GM19023 (cell line): ENCODE results near the gene GPC1.

Experiments
- ATAC-seq: cut with Tn5 transposase; IDR thresholded peaks from one replicate; pipeline ENCODE4 v1.9.1; 2021; ENCODE audit warnings: mild to moderate bottlenecking, moderate library complexity; ENCODE audit not compliant: unreplicated experiment

The GPC1 gene

GRCh38 chr2:240396623-240397541 is 38.6 kb upstream of the GPC1 start:
- ATAC-seq, result no peak

GRCh38 chr2:240397542-240397916 is 37.9 kb upstream of the GPC1 start:
- no peak for ATAC-seq

GRCh38 chr2:240397924-240398645 is 37.4 kb upstream of the GPC1 start:
- no peak for ATAC-seq

- no peak for ATAC-seq
Observed at GRCh38 chr2:240398661-240399267, 36.7 kb upstream of the GPC1 start.

- no peak for ATAC-seq
Observed at GRCh38 chr2:240399419-240400324, 35.8 kb upstream of the GPC1 start.

- no peak for ATAC-seq
Observed at GRCh38 chr2:240400371-240401161, 34.9 kb upstream of the GPC1 start.

GRCh38 chr2:240401308-240401707 is 34.2 kb upstream of the GPC1 start:
- no peak for ATAC-seq

GRCh38 chr2:240401781-240402551 is 33.5 kb upstream of the GPC1 start:
- no peak for ATAC-seq

GRCh38 chr2:240402566-240403272 is 32.7 kb upstream of the GPC1 start:
- no peak for ATAC-seq

- ATAC-seq, result no peak
Observed at GRCh38 chr2:240403396-240404104, 31.9 kb upstream of the GPC1 start.

- no peak for ATAC-seq
Observed at GRCh38 chr2:240404174-240404852, 31.1 kb upstream of the GPC1 start.

- no peak for ATAC-seq
Observed at GRCh38 chr2:240405133-240405532, 30.3 kb upstream of the GPC1 start.

- ATAC-seq, result no peak
Observed at GRCh38 chr2:240405684-240406313, 29.7 kb upstream of the GPC1 start.

- ATAC-seq, result no peak
Observed at GRCh38 chr2:240407090-240407489, 28.4 kb upstream of the GPC1 start.

- no peak for ATAC-seq
Observed at GRCh38 chr2:240410004-240410403, 25.5 kb upstream of the GPC1 start.

- ATAC-seq, result no peak
Observed at GRCh38 chr2:240410808-240411207, 24.7 kb upstream of the GPC1 start.
